ENCODE results near the gene LOXL1. TPM values are rescaled to one million over a fixed set of nuclear protein-coding genes. Genes with fewer than 3 reads are reported as not detected.

Gene LOXL1
- total RNA-seq, 2 donors from 2014 or later = 2.3 to 6.9 TPM

- H3K27ac ChIP-seq = peak within 1 kb of the TSS; percentile 81
- no peaks in the 10 kb centered on the region for H3K9me3 ChIP-seq
- H3K4me3 ChIP-seq = peak within 1 kb of the TSS; percentile 68
- H3K36me3 ChIP-seq = no peaks in the 10 kb centered on the region
- DNase-seq = peak; percentile 98
- peak within 1 kb of the TSS; percentile 81 to 93 for H3K9ac ChIP-seq (ENCODE audit: low read depth in 2 of 2, low read length in 2 of 2)
- TF ChIP-seq CTCF (IDR thresholded peaks at IDR 0.05) = no peak
- no peaks in the 10 kb centered on the region for H3K27me3 ChIP-seq
- H3K4me1 ChIP-seq = peaks cover 16% of the 10 kb centered on the region
- intact Hi-C loops (cut with DNase I) = no loop called here
Measured at GRCh38 chr15:73994413-73994883, 68.2 kb downstream of the LOXL1 start, which contains the start of gene PML. TSS of gene PML (plus strand) at chr15:73994716. CDS start at chr15:73994813, 97 bp downstream.

- no peak for TF ChIP-seq CTCF (IDR thresholded peaks at IDR 0.05)
- no peaks in the 10 kb centered on the region for H3K36me3 ChIP-seq
- H3K4me3 ChIP-seq = peak overlapping the region; percentile 68
- H3K9ac ChIP-seq (ENCODE audit: low read depth in 2 of 2, low read length in 2 of 2) = peak overlapping the region; percentile 81 to 93
- peak; percentile 52 for DNase-seq
- peak overlapping the region; percentile 81 for H3K27ac ChIP-seq
- H3K4me1 ChIP-seq = peaks cover 16% of the 10 kb centered on the region
- no peaks in the 10 kb centered on the region for H3K27me3 ChIP-seq
- intact Hi-C loops (cut with DNase I) = no loop called here
- no peaks in the 10 kb centered on the region for H3K9me3 ChIP-seq
Measured at GRCh38 chr15:73994912-73995622, 68.8 kb downstream of the LOXL1 start.

GRCh38 chr15:73996267-73996666 lies 70.0 kb downstream of the LOXL1 start:
- TF ChIP-seq CTCF (IDR thresholded peaks at IDR 0.05) = no peak
- Histone ChIP-seq H3K27ac (peak overlapping the region; percentile 81), H3K4me3 (peak overlapping the region; percentile 68), H3K4me1 (peaks cover 14% of the 10 kb centered on the region), H3K9ac (ENCODE audit: low read depth in 2 of 2, low read length in 2 of 2) (peak overlapping the region in 1 of 2 donors; percentile 52), H3K27me3 (no peaks in the 10 kb centered on the region), H3K9me3 (no peaks in the 10 kb centered on the region), H3K36me3 (no peaks in the 10 kb centered on the region)
- DNase-seq = no peak
- intact Hi-C loops (cut with DNase I) = no loop called here

- intact Hi-C loops (cut with DNase I) = no loop called here
- H3K4me3 ChIP-seq = peak overlapping the region; percentile 68
- H3K27me3 ChIP-seq = no peaks in the 10 kb centered on the region
- no peak for TF ChIP-seq CTCF (IDR thresholded peaks at IDR 0.05)
- H3K9me3 ChIP-seq = no peaks in the 10 kb centered on the region
- peak overlapping the region; percentile 81 for H3K27ac ChIP-seq
- peak overlapping the region in 1 of 2 donors; percentile 52 for H3K9ac ChIP-seq (ENCODE audit: low read depth in 2 of 2, low read length in 2 of 2)
- no peaks in the 10 kb centered on the region for H3K36me3 ChIP-seq
- no peak for DNase-seq
- H3K4me1 ChIP-seq = peaks cover 12% of the 10 kb centered on the region
Measured at GRCh38 chr15:73996939-73997338, 70.7 kb downstream of the LOXL1 start.

- Histone ChIP-seq H3K9ac (ENCODE audit: low read depth in 2 of 2, low read length in 2 of 2) (no peak overlapping the region), H3K36me3 (no peaks in the 10 kb centered on the region), H3K4me3 (no peak overlapping the region), H3K4me1 (peaks cover 6% of the 10 kb centered on the region), H3K9me3 (no peaks in the 10 kb centered on the region), H3K27ac (no peak overlapping the region), H3K27me3 (no peaks in the 10 kb centered on the region)
- DNase-seq = no peak
- intact Hi-C loops (cut with DNase I) = no loop called here
- no peak for TF ChIP-seq CTCF (IDR thresholded peaks at IDR 0.05)
Measured at GRCh38 chr15:73997986-73998385, 71.7 kb downstream of the LOXL1 start.

Other genes with a start within 250 kb of the LOXL1 start
- gene CD276, start 242.1 kb upstream of the LOXL1 start, total RNA-seq = 10 to 100 TPM; 45.2 to 49.9 TPM
- gene INSYN1, start 173.1 kb upstream of the LOXL1 start, total RNA-seq = under 1 TPM; 0.32 to 0.58 TPM
- not detected for gene TBC1D21, start 52.9 kb upstream of the LOXL1 start, total RNA-seq
- gene STOML1, start 65.8 kb downstream of the LOXL1 start, total RNA-seq = 10 to 100 TPM in 1 of 2 donors, 1 to 10 TPM in 1; 9.1 to 14.3 TPM
- gene PML, start 68.3 kb downstream of the LOXL1 start, total RNA-seq = 10 to 100 TPM; 27.0 to 31.3 TPM
- gene GOLGA6A, start 156.1 kb downstream of the LOXL1 start, total RNA-seq = not detected
- gene ISLR2, start 204.1 kb downstream of the LOXL1 start, total RNA-seq = under 1 TPM; 0.27 TPM
- gene ISLR, start 247.2 kb downstream of the LOXL1 start, total RNA-seq = 1 to 10 TPM; 3.6 to 8.5 TPM

Data from colonic mucosa (tissue), 4 donors.